SK-MEL-5 (cell line): ENCODE results near the gene CMIP. TPM values are rescaled to one million over a fixed set of nuclear protein-coding genes. Genes with fewer than 3 reads are reported as not detected.
"Not testable (repeated sequence)": the region's sequence is repeated elsewhere in the genome, so short reads cannot be mapped to it uniquely, and the experiment has no call there.

Source experiments
- DNase-seq: peaks from one replicate; pipeline ENCODE4 v3.0.0-alpha.2; 2016; ENCODE audit warnings: low read depth, low spot score
- in situ Hi-C: cut with HindIII; loops from 2 replicates; pipeline ENCODE4 v1.10.0; 2016; ENCODE audit warnings: low sequenced_read_pairs, high pct_unique_total_duplicates, low pct_unique_long_range_greater_than_20kb
- total RNA-seq: library from RNA; depleted of rRNA; stranded (reverse); fragments of >200 nt; shearing (Covaris generic); gene quantifications from 2 replicates; pipeline ENCODE4 v1.2.3, GENCODE V29; 2014

CMIP gene
- total RNA-seq, 1 experiment from 2014 or later = 2.0 TPM

- in situ Hi-C loops = no loop called here
Measured at GRCh38 chr16:81515281-81515680, 70.7 kb downstream of the CMIP start.

GRCh38 chr16:81515721-81516120 is 71.1 kb downstream of the CMIP start:
- DNase-seq = no peak
- in situ Hi-C loops = no loop called here

More at GRCh38 chr16:81515281-81515680, 70.7 kb downstream of the CMIP start:
- no peak for DNase-seq

DNA sequence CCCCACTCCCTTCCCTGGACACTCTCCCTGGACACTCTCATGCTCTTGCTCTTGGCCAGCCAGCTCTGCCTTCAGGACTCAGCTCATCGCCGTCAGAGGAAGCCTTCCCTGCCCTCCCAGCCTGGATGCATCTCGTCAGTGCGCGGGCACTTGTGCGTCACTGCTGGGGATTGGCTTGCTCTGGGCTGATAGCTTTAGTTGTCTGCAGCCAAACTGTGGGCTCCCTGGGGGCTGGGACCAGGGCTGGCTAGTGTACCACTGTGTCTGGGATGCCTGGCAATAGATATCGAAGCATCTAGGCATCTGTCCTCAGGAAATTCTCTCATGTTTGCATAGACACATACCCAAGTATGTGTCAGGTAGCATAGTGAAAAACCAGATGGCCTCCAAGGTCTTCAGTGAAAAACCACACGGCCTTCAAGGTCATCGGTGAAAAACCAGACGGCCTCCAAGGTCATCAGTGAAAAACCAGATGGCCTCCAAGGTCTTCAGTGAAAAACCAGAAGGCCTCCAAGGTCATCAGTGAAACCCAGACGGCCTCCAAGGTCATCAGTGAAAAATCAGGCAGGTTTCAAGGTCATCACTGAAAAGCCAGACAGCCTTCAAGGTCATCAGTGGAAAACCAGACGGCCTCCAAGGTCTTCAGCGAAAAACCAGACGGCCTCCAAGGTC is 72.0 kb downstream of the CMIP start:
- in situ Hi-C loops = no loop called here
- DNase-seq = no peak

GRCh38 chr16:81517150-81517499 is 72.5 kb downstream of the CMIP start:
- in situ Hi-C loops = no loop called here
- DNase-seq = no peak

GRCh38 chr16:81517629-81518438 is 73.2 kb downstream of the CMIP start:
- DNase-seq = no peak
- in situ Hi-C loops = no loop called here

DNA sequence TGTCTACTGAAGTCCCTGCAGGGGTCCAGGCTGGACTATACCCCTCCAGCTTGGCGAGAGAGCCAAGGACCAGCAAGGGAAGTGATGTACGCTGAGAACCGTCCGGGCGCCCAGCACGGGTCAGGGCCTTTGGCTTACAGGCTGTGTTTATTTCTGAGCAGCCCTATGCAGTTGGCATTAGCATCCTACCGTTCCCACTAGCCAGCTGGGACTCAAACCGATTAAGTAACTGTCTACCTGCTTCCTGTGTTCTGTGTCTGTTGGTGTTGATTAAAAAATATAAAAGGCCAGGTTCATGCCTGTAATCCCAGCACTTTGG is 73.8 kb downstream of the CMIP start:
- in situ Hi-C loops = no loop called here
- no peak for DNase-seq

GRCh38 chr16:81519301-81520150 is 74.9 kb downstream of the CMIP start:
- in situ Hi-C loops = no loop called here
- peak; percentile 22 for DNase-seq

GRCh38 chr16:81520151-81520470 is 75.5 kb downstream of the CMIP start:
- in situ Hi-C loops = no loop called here
- no peak for DNase-seq

GRCh38 chr16:81520560-81521135 is 76.0 kb downstream of the CMIP start:
- in situ Hi-C loops = no loop called here

DNA sequence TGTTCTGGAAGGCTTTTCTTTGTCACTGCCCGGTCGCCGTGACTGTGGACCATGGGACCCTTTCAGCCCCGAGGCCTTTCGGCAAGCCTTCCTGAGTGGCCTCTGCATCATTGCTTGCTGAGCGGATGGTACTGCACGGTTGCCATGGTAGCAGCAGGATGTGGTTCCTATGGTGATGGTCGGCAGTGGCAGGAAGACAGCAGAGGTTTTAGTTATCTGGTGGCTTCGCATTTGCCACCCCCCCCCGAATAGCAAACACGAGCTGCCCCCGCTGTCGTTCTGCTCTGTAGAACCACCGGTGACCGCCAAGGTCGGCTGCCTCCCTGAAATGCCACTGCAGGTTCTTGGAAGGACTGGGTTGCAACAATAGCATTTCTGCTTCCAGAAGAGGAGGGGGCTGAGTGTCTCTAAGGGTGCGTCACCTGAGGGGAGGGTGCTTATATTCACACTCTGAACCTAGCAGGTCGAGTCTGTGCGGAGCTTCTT is 76.6 kb downstream of the CMIP start:
- DNase-seq = no peak
- in situ Hi-C loops = no loop called here

More at GRCh38 chr16:81520560-81521135, 76.0 kb downstream of the CMIP start:
- no peak for DNase-seq

- in situ Hi-C loops = no loop called here
- DNase-seq = peak; percentile 43
Measured at GRCh38 chr16:81522108-81522701, 77.6 kb downstream of the CMIP start.

GRCh38 chr16:81522851-81523250 is 78.2 kb downstream of the CMIP start:
- DNase-seq, in situ Hi-C loops: not testable (repeated sequence)

- in situ Hi-C loops = no loop called here
- DNase-seq = no peak
Measured at GRCh38 chr16:81523387-81524115, 78.9 kb downstream of the CMIP start.

DNA sequence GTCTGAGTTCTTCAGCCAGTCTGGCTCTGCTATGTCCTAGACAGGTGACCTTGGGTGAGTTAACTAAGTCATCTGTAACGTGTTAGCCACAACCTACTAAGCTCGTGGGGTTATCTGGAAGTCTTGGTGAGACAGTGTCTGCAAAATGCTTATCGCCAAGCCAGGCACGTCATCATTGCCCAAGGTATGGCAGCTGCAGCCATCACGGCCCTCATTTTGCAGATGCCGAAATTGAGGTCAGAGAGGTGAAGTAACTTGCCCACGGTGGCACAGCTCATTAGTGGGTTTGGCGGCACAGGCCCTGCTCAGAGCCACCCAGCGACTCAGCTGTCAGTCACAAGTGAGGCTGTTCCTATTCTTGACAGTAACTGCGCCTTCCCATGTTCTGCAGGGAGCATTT is 79.8 kb downstream of the CMIP start:
- in situ Hi-C loops = no loop called here

DNA sequence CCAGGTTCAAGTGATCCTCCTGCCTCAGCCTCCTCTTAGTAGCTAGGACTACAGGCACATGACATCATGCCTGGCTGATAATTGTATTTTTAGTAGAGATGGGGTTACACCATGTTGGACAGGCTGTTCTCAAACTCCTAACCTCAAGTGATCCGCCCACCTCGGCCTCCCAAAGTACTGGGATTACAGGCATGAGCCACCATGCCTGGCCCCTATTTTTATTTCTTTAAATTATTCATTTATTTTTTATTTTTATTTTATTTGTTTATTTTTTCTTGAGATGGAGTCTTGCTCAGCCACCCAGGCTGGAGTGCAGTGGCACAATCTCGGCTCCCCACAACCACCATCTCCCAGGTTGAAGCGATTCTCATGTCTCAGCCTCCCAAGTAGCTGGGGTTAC is 80.3 kb downstream of the CMIP start:
- DNase-seq, in situ Hi-C loops: not testable (repeated sequence)

More for the DNA sequence above, 79.8 kb downstream of the CMIP start:
- no peak for DNase-seq

DNA sequence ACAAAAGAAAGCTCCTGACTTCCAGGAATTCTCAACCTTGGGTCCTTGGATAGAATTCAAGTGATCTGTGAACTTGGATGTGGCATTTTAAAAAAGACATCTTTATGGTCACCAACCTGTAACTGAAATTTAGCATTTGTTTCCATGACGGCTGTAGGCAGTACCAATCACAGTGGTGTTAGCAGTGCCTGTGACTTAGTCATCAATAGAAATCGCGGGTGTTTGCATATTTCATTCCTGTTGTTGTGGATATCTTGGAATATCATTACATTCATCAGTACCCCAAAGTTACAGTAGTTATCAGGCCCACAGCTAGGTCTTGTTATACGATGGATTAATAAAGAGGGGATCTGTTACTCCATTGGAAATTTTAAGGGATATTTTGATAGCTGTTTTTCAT is 81.6 kb downstream of the CMIP start:
- no peak for DNase-seq
- in situ Hi-C loops = no loop called here

DNA sequence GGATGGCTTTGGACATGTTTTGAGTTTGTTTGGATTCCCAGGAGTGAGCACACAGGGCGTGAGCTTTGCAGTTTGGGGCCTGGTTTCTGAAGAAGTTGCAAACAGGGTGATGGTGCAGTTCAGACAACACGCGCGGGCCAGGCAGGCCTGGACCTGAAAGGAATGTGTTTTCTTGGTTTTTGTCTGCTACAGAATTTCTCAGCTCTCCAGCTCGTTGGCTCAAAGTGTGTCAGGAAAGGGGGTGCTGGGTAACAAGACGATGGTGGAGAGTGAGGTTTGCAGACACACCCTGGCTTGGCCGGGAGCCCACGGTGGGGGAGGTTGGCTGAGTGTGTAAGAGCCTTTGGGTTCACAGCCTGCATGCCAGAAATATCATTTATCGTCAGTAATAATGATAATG is 82.3 kb downstream of the CMIP start:
- in situ Hi-C loops = no loop called here
- no peak for DNase-seq
